Prostate gland (tissue), 2 donors: ENCODE data around the gene NCOR2.

ENCODE experiments used
- POLR2A ChIP-seq: fragments of 450-650 bp; IDR thresholded peaks from one replicate; pipeline ENCODE4 v1.6.1; 2016; ENCODE audit warnings: antibody characterized with exemption, mild to moderate bottlenecking
- POLR2AphosphoS5 ChIP-seq: sonication (generic); formaldehyde crosslinking; IDR thresholded peaks from one replicate; pipeline ENCODE4 v1.6.1; 2017; ENCODE audit warnings: antibody characterized with exemption
- TF ChIP-seq, protein P1 (sequence below), 4 experiments: fragments of 200-600 bp in 2 of 4; fragments of 450-650 bp in 2 of 4; sonication (generic) in 2 of 4; IDR thresholded peaks; 1 replicate in 3 of 4; 2 replicates in 1 of 4; pipeline ENCODE4 v1.5.1; 2016 to 2019; ENCODE audit warnings: antibody characterized with exemption in 4 of 4, mild to moderate bottlenecking in 2 of 4, moderate library complexity in 2 of 4

DNA sequence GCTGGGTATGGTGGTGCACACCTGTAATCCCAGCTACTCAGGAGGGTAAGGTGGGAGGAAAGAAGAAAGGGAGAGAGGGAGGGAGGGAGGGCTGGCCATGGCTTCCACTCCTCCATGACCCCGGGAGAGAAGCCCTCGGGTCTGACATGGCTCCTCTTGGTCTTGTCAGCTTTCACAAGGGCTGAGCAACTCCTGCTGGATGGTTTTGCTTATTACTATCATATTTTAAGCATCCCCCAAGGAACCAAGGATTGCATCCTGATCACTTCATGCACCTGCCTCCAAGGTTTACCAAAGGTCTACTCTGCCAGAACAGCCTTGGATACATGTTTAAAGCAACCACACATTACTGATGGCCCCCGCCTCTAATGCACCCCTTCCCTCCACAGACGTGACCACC, 28.0 kb upstream of the NCOR2 start:
- TF ChIP-seq, protein P1, sequence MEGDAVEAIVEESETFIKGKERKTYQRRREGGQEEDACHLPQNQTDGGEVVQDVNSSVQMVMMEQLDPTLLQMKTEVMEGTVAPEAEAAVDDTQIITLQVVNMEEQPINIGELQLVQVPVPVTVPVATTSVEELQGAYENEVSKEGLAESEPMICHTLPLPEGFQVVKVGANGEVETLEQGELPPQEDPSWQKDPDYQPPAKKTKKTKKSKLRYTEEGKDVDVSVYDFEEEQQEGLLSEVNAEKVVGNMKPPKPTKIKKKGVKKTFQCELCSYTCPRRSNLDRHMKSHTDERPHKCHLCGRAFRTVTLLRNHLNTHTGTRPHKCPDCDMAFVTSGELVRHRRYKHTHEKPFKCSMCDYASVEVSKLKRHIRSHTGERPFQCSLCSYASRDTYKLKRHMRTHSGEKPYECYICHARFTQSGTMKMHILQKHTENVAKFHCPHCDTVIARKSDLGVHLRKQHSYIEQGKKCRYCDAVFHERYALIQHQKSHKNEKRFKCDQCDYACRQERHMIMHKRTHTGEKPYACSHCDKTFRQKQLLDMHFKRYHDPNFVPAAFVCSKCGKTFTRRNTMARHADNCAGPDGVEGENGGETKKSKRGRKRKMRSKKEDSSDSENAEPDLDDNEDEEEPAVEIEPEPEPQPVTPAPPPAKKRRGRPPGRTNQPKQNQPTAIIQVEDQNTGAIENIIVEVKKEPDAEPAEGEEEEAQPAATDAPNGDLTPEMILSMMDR (IDR thresholded peaks at IDR 0.05), result no peak
- TF ChIP-seq POLR2A (no peak), POLR2AphosphoS5 (no peak)
